Retina (tissue), 1 donor: Measurements from ENCODE around the gene LEMD3.

Experiments
- DNase-seq: peaks from one replicate; pipeline ENCODE4 v3.0.0-alpha.2; 2016

The LEMD3 gene

DNA sequence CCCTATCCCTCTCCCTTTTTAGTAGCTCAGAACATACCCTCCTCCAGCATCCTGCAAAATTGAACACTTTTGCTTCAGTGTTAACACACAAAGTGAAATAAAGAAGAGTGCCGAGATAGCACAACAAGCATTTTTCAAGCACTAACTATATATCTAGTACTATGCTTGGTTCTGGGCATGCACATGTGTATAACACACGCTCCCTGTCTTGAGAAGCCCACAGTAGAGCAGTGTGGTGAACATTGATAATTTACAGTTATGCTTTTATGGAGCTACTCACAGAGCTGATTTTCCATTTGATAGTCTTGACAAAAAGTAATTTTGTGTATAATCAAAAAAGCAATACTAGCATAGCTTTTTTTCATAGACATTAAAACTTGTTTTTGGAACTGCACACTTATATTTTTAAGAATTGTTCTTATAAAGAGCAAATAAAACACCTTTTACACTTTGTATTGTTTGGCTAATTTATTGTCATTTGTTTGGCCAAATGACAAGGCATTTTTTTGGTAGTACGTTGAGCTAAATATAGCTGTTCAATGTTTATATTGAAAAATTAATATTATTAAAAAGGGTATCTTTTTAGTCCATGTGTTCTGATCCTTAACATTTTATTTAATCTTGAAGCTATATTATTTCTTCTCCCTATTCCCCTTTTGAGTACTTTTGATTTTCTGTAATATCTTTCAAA is 39.7 kb downstream of the LEMD3 start:
- DNase-seq = no peak

DNA sequence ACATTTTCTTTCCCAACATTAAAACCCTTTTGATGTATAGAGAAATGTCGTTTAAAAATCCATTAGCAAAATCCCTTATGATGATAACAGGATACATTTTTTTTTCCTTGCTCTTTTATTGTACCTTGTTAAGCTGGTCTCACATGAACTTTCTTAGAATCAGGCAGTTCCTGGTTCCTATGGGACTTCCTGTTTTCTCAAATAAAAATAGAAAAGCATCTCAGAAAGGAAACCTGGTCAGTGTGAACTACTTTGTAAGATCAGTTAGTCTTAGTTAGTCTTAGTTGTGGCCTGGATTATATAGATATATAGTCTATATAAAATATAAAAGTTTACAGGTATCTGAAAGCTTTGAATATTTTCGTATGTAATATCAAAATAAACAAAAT is 40.3 kb downstream of the LEMD3 start:
- no peak for DNase-seq

DNA sequence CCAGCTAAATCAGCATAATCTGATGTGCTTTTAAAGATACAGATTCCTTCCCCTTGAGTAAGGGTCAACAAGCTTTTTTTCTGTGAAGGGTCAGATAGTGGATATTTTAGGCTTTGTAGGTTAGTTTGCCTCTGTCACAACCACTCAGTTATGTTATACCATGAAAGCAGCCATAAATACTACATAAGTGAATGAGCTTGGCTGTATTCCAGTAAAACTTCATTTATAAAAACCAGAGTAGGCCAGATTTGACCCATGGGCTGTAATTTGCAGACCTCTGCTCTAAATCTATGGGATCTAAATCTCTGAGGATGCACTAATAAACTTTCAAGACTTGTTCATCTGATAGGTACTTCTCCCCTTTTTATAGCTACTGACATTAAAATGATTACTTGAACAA is 47.7 kb downstream of the LEMD3 start:
- no peak for DNase-seq

DNA sequence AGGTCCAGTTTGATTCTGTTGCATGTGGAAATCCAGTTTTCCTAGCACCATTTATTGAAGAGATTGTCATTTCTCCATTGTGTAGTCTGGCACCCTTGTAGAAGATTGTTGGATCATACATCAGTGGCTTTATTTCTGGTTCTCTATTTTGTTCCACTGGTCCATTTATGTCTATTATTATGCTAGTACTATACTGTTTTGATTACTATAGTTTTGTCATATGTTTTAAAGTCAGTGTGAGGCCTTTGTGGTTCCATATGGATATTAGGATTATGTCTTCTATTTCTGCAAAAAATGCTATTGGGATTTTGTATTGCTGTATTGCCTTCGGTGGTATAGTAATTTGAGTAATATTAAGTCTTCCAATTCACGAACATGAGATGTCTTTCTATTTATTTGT is 51.4 kb downstream of the LEMD3 start:
- no peak for DNase-seq

DNA sequence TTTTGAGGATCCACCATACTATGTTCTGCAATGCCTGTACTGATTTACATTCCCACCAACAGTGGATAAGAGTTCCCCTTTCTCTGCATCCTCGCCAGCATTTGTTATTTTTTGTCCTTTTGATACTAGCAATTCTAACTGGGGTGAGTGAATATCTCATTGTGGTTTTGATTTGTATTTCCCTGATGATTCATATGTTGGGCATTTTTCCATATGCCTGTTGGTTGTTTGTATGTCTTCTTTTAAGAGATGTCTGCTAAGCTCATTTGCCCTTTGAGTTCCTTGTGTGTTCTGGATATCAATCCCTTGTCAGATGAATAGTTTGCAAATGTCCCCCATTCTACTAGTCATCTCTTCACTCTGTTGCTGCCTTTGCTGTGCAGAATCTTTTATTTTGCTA is 60.1 kb downstream of the LEMD3 start:
- no peak for DNase-seq

DNA sequence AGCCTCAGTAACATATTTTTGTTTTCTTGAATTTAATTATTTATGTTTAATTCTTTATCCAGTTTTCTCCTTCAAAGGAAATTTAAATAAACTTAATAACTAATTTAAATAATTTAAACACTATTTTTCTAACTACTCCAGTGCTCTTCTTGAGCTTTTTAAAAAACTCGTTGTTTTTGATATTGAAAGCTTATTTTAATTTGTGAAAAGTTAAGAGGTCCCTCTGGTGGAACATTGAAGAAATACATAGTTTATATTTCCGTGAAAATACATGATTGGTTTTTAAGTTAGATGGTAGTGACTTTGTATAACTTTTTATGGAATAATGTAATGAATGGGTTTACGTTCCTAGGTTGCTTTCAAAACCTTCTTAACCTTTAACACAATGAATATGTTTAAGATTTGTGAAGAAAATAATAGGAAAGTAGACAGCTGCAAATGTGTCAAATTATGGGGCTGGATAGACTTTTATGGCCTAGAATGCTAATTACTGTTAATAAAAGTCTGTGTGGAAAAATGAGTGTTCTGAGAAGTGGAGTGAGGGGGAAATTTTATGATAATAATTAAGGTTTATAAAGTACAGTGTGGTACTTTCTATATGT is 63.2 kb downstream of the LEMD3 start:
- DNase-seq = no peak

DNA sequence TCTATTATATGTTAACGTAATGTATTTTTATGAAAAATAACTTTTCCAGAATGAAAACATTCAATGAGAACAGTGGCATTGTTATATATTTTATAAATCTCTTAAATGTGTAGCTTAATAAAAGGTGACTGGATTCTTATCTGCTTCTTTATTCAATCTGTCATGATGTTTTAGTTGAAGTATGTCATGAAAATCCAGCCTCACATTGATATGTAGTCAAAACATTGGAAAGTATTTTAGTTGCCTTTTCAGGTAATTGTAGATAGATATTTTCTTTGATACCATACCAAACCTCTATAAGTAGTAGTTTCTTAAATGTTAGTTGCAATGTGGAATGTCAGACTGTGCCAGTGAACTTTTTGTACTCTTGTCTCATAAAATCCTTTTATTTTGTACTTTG is 67.8 kb downstream of the LEMD3 start:
- no peak for DNase-seq

DNA sequence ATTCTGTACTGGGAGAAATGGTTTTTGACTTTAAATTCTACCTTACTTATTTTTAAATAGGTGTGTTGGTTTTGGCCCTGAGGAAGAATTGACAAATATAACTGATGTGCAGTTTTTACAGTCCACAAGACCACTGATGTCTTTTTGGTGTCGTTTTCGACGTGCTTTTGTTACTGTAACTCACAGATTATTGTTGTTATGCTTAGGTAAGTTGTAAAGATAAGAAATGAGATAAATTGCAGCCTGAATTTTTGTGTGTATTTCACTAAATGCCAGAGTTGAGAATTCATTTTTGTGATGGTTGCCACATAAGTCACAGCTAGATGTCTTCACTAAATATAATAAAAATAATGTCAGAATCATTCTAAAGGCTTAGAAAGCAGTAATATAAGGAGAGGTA is 69.2 kb downstream of the LEMD3 start:
- DNase-seq = no peak

DNA sequence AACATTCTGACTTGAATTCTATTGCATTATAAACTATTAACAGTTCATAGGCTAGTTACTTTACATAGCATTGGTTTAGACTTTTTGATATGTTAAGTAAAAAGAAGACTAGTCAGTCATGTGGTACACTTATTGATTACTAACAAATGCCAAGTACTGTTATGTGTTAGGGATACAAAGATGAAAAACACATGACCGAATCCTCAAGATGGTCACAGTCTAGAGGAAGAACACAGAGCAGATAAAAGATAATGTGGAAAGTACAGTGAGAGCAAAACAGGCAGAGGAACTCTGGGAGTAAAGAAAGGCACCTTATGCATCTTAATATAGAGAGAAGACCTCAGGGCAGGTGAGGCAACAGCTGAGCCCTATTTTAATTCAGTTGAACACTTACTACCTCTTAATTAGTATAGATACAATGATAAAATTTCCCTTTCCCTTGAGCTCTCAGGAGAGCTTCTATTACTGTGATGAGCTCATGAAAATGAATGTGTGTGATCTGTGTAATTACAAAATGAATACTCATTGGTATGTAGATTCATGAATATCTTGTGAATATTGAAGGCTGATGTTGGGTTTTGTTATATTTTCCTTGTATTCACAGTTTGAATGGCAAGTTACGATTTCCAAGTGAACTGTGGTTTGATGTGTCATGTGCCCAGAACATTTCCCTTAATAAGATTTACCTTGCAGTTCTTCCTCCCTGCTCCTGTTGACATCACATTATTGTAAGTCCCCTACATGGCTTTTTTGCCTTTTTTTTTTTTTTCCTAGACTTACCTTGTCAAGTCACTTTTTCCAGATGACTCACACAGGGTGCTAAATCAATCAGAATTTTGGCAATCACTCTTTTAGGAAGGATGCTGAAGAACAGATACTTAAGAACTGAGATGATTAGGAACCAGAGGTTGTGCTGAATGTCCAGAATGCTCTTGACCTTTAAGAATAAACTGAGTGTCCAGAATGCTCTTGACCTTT is 79.6 kb downstream of the LEMD3 start:
- DNase-seq = no peak

DNA sequence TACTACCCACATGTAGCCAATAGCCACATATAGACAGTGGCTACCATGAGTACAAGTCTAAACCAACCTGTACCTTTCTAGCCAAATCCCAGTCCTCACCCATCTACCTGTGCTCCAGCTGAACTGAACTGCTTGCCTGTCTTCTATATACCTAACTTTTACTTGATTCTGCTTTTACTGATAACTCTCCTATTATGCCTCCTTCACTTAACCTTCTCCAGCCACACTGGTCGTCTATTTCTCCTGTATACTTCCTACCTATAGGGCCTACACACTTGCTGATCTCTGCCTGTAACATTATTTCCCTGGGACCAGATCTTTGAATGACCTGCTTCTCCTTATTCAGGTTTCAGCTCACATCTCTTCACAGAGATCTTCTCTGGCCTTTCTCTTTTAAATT is 83.1 kb downstream of the LEMD3 start:
- no peak for DNase-seq

DNA sequence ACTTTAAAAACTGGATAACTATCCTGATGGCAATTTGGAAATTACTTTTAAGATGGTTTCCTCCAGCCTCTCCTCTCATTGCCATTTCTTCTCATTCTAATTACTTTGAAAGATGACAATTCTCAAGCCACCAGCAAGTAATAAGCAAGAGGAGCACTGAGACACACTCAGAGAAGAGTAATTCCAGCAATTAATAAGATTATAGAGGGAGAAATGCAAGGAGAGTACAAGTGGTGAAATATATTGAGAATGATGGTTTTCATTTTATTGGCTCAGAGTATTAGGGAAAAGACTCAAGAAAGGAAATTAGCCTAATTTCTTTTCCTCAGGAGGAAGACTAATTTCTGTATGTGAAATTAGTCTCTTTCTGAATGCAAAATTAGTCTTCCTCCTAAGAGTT is 88.6 kb downstream of the LEMD3 start:
- DNase-seq = no peak

DNA sequence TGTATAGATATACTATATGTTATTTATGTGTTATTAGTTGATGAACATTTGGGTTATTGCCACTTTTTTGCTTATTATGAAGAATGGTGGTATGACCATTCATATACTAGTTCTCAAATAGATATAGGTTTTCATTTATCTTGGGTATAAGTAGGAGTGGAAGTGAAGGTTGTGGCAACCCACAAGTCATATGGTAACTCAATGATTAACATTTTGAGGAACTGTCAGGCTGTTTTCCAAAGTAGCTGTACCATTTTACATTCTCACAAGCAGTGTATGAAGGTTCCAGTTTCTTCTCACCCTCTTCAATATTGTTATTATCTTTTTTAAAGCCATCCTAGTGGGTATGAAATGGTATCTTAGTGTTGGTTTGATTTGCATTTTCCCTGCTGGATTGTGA is 90.1 kb downstream of the LEMD3 start:
- no peak for DNase-seq

DNA sequence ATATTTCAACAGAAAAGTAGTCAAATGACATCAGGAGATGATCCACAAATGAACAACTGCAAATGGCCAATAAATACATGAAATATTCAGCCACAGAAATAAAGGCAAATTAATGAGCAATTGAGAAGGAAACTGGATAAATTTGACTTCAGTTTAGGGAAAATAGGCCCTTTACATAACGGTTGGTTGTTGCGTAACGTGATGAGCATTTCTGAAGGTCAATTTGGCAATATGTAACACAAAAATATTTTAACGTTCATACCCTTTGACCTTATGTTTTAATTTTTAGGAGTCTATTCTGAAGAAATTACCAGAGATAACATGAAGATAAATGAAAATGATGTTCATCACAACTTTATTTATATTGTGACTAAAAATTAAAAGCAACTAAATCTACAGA is 94.4 kb downstream of the LEMD3 start:
- no peak for DNase-seq

DNA sequence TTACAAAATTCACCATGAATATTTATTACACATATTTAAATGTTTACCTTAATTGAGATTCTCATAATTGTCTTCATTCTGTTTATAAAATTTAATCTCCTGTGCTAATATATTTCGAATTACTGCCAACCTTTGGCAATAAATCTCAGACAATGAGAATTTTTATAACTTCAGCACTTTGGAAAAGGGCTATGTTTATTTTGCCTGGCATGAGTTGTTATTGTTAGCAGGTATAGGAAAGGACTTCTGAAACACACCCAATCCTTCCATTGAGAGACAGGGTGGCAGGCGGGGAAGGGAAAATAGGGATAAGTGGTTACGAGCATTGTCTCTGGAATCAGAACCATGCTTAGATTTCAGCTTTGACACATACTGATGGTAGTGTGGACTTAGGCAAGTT is 97.0 kb downstream of the LEMD3 start:
- no peak for DNase-seq

DNA sequence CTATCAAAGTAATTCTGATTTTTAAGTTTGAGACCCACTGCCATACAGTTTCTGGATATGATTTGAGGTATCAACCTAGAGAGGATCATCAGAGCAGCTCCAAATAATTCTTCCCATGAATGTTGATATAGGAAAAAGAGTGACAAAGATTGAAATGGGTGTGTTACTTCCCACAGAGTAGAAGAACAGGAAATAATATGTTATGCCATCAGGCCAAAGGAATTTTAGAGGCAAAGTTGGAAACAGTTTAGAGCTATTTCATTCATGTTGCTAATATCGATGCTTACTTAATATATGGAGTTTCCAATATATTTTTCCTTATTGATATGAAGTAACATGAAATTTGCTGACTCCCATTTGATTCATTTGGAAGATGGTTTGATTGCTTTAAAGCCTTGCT is 100.2 kb downstream of the LEMD3 start:
- DNase-seq = no peak

DNA sequence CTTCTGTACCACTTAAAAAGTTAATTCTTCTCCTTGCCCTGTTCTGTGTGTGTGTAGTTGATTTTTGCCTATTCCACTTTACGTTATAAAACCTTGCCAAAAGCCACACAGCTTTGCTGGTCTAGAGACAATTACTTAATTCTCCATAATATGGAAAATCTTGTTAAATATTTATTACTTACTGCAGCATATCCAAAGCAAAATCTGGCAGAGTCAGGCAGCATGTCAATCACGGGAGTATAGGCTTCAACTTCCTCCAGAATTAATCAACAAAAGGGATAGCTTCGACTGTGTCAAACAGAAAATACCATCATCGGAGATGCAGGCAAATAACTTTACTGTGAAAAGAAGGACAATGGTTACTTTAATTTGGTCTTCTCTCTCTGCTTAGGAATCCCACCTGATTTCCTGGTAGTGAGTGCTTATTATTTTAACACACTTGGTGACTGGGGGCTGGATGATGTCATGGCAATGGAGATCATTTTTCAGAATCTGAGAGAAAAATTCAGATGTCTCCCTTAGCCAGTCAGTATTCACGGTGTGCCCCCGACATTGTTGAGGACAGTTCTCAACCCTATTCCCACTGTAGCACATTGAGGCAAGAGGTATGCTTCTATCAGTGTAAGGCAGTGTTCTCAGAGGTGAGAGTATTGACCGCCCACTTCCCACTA is 105.4 kb downstream of the LEMD3 start:
- DNase-seq = no peak

DNA sequence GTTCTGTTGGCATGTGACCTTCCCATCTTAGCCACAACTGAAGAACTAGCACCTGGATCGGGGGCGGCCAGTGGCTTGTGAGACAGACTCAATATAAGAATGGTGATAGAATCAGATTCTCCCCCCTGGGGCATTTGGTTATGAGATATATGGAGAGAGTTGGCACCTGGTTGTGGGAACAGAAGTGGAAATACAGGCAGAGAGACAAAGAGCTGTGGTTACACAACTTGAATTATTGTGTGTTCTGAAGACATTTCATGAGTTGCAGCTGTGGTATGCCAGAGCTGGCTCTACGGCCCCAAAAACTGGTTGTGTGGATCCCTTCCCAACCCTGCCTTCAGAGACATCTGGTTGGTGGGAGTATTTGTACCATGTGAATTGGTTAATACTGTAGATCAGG is 106.2 kb downstream of the LEMD3 start:
- DNase-seq = no peak

DNA sequence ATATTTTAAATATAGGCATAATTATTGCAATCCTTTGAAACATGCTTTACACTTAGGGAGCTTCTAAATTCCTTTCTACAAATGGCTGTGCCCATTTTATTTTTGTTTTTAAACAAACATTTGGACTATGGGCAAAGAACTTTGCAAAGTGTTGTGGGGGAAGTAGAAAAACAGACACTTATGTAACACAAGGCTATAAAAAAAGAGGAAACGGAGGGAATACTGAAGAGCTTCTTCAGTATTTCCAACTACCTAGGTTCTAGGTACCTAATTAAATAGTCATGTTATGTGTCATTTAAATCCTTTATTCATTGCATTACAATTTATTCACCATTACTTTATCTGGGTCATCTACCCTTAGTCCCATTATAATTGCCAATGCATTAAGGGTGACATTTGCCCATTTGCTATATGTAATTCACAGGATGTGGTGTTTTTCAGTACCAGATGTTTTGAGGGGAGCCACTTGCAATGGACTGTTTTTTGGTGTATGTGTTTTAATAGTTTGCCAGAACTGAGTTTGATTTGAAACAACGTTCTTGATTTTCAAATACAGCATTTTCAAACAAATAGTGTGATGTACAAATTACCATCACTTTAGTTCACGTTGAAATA is 107.6 kb downstream of the LEMD3 start:
- DNase-seq = no peak

DNA sequence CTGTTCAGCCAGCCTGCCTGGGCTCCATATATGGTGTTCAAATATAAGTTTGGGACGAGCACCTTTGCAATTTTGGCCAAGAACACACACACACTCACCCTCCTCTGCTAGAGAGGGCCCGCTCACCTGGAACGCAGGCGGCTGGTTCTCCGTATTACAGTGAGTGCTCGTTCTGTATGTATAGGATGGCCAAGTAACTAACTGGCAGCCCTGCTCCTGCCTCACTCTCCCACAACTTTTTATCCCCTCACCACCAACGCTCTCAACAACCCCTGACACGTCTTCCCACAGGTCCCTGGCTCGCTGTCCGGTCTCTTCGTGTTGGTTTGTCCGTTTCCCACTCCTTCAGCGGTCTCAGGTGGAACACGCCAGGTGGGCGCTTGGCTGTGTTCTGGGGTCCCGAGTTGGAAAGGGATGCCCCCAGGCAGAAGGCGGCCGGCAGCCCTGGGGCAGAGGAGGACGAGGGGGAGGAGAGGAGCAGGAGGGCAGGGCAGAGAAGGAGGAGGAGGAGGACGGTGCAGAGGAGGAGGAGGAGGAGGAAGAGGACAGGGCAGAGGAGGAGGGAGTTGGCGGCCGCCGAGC is 108.7 kb downstream of the LEMD3 start:
- no peak for DNase-seq

DNA sequence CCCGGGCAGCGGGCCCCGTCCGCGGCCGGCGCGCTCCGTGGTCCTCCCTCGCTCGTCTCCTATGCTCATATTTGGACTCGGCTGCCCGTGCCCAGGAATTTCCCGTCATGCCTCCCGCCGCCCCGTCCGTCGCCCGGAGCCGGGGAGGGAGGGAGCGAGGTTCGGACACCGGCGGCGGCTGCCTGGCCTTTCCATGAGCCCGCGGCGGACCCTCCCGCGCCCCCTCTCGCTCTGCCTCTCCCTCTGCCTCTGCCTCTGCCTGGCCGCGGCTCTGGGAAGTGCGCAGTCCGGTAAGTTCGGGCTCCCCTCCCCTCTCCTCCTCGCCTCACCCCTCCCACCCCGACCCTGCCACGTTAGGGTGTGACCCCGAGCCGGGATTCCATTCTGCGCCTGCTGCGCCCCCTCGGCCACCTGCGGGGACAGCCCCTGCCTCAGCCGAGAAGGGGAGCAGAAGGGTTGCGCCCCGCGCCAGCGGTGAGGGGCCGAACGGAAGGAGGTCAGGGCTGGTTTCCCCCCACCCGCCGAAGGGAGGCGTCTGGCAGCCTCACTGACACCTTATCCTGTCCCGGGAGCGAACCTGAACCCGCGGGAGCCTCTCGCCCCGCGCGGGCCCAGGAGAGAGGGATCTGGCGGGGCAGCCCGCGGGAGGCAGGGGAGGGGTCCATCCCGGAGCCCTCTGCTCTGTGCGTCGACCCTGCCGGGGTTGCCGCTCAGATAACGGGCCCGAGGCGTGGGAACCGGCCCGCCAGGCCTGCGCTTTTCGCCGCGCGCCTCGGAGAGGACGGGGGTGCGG is 109.4 kb downstream of the LEMD3 start, which contains the start of gene MSRB3:
Gene MSRB3, plus strand, starts transcription at position 108 of the 793 bp plus-strand sequence. CDS start 29,897 bp downstream, outside the sequence.
- peak; percentile 87 for DNase-seq

DNA sequence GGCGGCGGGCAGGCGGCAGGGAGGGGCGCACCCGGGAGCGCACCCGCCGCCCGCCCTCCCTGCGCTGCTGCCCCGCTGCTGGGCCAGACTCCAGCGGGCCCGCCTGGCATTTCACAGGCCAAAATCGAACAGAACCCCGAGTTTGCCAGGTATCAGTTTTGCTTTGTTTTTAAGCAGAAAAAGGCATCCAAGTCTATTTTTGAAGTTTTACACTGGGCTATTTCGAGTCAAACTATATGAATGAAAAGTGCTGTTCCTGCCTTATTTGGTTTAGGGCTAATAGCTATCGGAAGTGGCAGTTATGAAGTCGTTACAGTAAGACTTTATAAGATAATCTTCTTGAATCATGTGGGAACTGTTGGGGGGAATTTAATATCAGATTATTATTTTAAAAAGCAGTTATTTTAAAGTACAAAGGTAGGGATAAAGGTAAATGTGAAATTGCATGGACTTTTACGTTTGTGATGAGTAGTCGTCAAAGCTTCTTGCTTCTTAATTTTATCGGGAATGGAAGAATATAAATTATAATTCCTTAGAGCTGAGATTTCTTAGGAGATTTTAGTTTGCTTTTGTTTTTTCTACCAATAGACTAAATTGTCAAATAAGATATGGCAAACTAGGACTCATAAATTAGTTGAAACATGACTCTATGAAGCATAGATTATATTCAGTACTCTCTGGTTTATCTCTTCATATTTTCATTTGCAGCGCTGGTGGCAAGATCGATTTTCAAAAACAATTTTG is 110.2 kb downstream of the LEMD3 start:
- DNase-seq = no peak
